HG03460 (cell line): ENCODE measurements around the gene CA11.

Experiments
- ATAC-seq: cut with Tn5 transposase; IDR thresholded peaks from one replicate; pipeline ENCODE4 v1.9.1; 2021; ENCODE audit not compliant: unreplicated experiment

Gene CA11

GRCh38 chr19:48629599-48630295 is 16.2 kb downstream of the CA11 start:
- no peak for ATAC-seq

GRCh38 chr19:48629297-48629598 is 16.7 kb downstream of the CA11 start:
- no peak for ATAC-seq

- no peak for ATAC-seq
Observed at GRCh38 chr19:48628486-48629296, 17.3 kb downstream of the CA11 start.

GRCh38 chr19:48627865-48628314 is 18.1 kb downstream of the CA11 start:
- no peak for ATAC-seq

DNA sequence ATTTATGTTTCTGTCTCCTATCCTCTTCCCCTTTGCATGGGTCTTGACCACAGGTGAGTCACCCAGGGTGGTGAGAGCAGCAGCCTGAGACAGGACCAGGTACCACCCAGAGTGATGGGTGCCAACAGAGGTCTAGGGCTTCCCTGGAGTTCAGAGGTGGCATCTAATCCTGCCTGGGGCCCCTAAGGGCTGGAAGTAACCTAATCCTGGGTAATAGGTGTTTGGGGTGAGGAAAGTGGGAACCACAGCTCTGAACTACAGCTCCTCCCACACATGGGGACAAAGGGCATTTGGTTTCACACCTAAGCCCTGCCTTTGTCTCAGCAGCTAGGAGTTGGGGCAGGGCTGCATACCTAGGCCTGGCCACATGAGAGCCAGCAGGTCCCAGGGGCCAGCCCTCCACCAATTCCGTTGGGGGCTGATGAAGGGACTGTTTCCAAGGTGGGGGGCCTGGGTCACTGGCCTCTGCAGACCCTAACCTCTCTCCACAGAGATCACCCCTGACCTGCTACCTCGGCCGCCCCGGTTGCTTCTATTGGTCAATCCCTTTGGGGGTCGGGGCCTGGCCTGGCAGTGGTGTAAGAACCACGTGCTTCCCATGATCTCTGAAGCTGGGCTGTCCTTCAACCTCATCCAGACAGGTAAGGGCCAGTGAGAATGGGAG is 18.7 kb downstream of the CA11 start:
- no peak for ATAC-seq

DNA sequence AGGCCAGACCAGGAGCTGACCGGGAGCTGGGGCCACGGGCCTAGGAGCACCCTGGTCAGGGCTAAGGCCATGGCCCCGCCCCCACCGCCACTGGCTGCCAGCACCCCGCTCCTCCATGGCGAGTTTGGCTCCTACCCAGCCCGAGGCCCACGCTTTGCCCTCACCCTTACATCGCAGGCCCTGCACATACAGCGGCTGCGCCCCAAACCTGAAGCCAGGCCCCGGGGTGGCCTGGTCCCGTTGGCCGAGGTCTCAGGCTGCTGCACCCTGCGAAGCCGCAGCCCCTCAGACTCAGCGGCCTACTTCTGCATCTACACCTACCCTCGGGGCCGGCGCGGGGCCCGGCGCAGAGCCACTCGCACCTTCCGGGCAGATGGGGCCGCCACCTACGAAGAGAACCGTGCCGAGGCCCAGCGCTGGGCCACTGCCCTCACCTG is 20.1 kb downstream of the CA11 start:
- ATAC-seq: no peak

DNA sequence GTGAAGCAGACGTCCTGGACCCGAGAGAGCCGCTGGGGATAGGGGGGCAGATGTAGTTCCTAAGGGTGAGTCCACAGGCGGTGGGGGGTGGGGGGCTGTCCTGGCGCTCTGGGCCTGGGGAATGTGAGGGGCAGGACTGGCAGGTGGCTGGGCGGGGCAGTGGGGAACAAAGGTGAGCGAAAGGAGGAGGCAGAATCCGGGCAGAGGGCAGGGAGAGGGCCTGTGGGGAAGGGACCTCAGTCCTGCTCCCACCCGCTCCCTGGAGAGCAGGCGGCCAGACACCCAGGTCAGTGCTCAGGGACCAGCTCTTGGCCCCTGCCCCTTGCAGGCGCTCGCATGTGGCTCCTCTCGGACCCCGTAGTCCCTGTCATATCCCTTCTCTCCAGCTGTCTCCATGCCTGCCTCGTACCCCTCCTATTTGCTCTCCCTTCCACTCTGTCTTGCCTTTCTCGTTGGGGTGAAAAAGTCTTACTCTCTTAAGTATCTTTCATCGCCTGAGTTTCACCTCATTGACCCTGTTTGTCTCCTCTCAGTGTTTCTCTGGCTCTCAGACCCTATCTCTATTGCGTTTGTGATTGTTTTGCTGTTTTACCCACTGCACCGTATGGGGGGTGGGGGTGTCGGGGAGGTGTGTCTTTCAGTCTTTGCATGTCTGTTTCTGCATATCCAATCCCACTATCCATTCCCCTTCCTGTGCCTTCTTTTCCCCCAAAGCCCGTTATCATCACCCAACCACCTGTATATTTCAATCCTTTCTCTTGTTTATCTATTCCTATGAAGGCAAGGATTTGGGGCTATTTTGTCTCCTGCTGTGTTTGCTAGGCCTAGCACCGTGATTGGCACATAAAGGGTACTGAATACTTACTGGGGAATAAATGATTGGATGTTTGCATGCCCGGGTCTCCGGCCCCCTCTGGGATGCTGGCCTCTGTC is 20.9 kb downstream of the CA11 start:
- ATAC-seq: no peak

- peak; percentile 60 for ATAC-seq
Observed at GRCh38 chr19:48624067-48624594, 21.9 kb downstream of the CA11 start.

- no peak for ATAC-seq
Observed at GRCh38 chr19:48623556-48624066, 22.4 kb downstream of the CA11 start.

DNA sequence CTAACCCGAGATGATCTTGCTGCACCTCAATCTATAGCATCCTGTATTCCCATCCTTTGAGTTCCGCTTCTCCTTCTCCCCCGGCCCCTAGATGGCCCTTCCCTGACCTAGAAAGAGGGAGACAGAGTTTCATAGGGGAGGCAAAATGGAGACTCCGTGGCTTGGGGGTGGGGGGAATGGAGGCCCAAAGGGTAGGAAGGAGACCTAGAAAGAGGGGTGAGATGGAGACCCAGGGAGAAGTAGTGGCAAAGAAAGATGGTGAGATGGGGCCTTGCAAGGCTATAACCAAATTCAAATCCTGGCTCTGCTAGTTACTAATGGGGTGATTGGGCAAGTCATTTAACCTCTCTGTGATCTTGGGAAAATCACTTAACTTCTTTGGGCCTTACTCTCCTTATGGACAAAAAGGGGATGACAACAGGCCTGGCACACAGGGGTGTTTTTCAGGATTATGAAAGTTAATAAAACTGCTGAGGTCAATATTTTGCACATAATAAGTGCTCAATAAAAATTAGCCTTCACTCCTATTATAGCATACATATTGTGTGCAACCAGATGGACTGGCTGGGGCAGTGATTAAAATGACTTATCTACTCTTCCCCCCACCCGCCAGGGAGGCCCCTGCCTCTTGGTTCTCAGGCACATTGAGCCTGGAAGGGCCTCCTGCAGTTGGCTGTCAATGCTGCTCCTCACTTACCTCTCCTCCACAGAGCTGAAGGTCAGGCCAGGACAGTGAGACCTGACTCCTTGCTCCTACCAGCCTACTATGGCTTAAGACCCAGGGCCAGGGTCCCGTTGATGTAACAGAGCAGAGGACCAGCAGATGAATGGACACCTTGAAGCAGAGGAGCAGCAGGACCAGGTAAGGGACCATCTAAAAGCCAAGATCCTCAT is 26.0 kb downstream of the CA11 start:
- no peak for ATAC-seq

DNA sequence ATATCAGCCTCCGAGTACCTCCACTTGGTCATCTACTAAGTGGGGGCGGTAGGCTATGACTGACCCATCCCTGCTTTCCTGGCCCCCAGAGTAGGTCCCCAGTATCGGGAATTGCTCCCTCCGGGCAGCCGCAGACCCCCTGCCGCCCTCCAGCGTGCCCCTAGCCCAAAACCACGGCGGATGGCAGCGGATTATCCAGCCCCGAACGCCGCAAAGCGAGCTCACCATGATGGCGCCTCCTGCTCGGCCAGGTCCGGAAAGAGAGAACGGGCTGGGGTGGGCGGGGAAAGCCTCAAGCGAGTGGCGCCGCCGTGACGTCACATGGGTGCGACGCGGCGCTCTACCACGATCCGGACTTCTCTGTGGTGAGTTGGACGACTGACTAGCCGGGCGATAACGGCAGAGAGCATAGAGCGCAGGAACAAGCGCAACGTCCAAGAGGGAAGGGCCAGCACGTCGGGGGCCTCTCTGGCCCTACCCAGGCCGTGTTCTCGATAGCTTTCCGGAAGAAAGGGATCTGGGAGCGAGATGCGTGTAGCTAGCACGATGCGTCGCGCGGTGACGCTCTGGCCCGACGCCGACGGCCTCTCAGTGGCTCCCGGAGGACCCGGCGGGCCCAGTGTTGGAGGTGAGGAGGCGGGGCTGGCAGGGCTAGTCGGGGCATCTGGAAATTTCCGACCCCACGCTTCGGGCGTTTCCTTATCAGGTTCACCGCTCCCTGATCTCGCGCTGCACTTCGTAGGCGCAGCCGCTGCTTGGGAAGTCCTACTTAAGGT is 26.9 kb downstream of the CA11 start, which contains the start of the genes RPL18 and SPHK2:
TSS of gene RPL18 (minus strand) at position 263 of the 776 bp plus-strand sequence. CDS start at position 228, 35 bp downstream.
TSS of gene SPHK2 (plus strand) at position 591 of the 776 bp plus-strand sequence. CDS start 1,009 bp downstream, outside the sequence.
- ATAC-seq: peak; percentile 75

- no peak for ATAC-seq
Observed at GRCh38 chr19:48618278-48618915, 27.6 kb downstream of the CA11 start.

DNA sequence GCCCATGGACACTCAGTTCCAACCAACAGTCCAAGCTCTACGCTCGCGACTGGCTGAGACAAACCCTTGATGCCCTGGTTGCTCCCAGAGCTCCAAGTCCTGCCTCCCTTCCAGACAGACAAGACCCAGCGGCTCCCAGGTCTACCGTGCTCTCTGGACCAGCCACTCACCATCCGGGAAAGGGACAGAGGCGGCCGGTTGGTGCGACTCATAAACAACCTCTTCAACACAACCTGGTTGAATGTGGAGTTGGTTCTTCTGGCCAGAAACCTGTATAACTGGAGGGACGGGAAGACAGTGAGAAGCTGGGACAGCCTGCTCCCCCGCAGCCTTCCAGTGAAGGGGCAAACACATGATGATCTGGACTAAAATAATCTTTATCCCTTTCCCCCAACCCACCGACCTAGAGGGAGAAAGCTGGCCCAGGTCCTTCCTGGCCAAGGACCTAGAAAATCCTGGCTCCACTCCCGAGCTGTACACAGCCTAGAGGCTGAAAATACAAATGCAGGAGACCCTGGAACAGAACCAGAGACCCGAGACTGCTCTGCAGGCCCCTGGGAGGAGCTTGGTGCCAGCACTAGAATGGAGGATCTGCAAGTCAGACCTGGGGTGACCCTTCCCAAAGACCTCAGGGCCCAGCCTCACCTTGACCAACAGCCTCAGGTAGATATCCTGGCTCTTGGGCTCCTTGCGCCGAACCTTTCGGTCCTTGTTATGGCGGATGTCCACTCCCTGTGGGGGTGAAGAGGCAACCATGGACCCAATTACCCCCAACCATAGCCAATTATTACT is 28.6 kb downstream of the CA11 start:
- ATAC-seq: no peak

DNA sequence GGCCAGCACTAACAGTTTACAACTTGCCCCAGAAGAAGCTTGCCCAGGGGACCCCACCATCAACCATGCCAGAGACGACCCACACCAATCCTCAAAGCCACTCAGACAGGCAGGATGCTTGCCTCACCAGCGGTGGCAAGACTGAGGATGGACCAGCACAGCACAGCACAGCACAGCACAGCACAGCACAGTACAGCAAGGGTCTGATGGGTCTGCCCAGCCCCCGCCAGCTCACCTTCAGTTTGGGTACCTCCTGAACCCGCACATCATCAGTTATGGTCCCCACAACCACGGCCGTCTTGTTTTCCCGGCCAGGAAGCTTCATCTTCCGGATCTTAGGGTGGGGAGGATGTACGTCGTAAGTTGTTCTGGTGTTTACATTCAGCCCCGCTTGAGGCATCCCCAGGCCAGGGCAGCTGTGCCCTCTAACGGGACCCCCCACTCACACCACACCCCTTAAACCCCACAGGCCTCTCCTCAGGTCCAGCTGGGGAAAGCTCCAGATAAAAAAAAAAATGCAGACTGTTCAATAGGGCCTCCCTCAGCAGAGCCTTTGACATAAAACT is 29.4 kb downstream of the CA11 start:
- ATAC-seq: no peak

- no peak for ATAC-seq
Observed at GRCh38 chr19:48616041-48616436, 29.9 kb downstream of the CA11 start.

GRCh38 chr19:48615231-48616040 is 30.6 kb downstream of the CA11 start:
- no peak for ATAC-seq
